Spleen (tissue), 7 donors: ENCODE data around the gene SLC6A13.
"Not testable (repeated sequence)": the region's sequence is repeated elsewhere in the genome, so short reads cannot be mapped to it uniquely, and the experiment has no call there.

Experiments
- POLR2A ChIP-seq, 3 donors: fragments of 450-650 bp; IDR thresholded peaks; one replicate each; pipeline ENCODE4 v1.5.1; 2017; ENCODE audit warnings: antibody characterized with exemption in 3 of 3, mild to moderate bottlenecking in 1 of 3
- TF ChIP-seq, protein P1 (sequence below), 11 experiments: fragments of 200-600 bp in 7 of 11; fragments of 450-650 bp in 4 of 11; sonication (generic) in 4 of 11; IDR thresholded peaks in 8 of 11; conservative IDR thresholded peaks in 3 of 11; 1 replicate in 7 of 11; 2 replicates in 4 of 11; pipeline versions ENCODE4 v1.4.0 to v1.8.0; 2016 to 2021; ENCODE audit warnings: antibody characterized with exemption in 11 of 11, inconsistent platforms in 4 of 11, mild to moderate bottlenecking in 1 of 11
- donor health status: DM: no; HTN: no; CAD: no; lungs with moderate emphysema.
- donor health status: DM: no; HTN: no; CAD: no.
- donor health status: DM: no; HTN: no; CAD: no.

DNA sequence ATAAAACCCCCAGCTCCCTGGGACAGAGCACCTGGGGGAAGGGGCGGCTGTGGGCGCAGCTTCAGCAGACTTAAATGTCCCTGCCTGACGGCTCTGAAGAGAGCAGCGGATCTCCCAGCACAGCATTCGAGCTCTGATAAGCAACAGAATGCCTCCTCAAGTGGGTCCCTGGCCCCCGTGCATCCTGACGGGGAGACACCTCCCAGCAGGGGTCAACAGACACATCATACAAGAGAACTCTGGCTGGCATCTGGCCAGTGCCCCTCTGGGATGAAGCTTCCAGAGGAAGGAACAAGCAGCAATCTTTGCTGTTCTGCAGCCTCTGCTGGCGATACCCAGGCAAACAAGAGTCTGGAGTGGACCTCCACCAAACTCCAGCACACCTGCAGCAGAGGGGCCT is 35.4 kb upstream of the SLC6A13 start:
- TF ChIP-seq, protein P1, sequence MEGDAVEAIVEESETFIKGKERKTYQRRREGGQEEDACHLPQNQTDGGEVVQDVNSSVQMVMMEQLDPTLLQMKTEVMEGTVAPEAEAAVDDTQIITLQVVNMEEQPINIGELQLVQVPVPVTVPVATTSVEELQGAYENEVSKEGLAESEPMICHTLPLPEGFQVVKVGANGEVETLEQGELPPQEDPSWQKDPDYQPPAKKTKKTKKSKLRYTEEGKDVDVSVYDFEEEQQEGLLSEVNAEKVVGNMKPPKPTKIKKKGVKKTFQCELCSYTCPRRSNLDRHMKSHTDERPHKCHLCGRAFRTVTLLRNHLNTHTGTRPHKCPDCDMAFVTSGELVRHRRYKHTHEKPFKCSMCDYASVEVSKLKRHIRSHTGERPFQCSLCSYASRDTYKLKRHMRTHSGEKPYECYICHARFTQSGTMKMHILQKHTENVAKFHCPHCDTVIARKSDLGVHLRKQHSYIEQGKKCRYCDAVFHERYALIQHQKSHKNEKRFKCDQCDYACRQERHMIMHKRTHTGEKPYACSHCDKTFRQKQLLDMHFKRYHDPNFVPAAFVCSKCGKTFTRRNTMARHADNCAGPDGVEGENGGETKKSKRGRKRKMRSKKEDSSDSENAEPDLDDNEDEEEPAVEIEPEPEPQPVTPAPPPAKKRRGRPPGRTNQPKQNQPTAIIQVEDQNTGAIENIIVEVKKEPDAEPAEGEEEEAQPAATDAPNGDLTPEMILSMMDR (IDR thresholded peaks at IDR 0.05 in 8 of 11, conservative IDR thresholded peaks at IDR 0.05 in 3 of 11): not testable (repeated sequence)
- TF ChIP-seq POLR2A (IDR thresholded peaks at IDR 0.05): not testable (repeated sequence)
